Upper lobe of left lung (tissue), 6 donors: ENCODE results near the gene RAI1. TPM values are rescaled to one million over a fixed set of nuclear protein-coding genes. Genes with fewer than 3 reads are reported as not detected.

Experiments
- ATAC-seq, 2 donors: fragments of 200-7000 bp; cut with Tn5 transposase; one replicate each; pipeline ENCODE4 v1.9.1; 2022; ENCODE audit warnings: mild to moderate bottlenecking in 2 of 2, moderate library complexity in 2 of 2; ENCODE audit not compliant: low FRiP score in 2 of 2
- DNase-seq, 2 donors: peaks; one replicate each; pipeline ENCODE4 v3.0.0-alpha.2; 2019 to 2020
- H3K27ac ChIP-seq, 4 donors: fragments of 200-600 bp; sonication (generic); one replicate each; pipeline ENCODE4 v1.5.1; 2016 to 2019
- H3K27me3 ChIP-seq, 4 donors: fragments of 200-600 bp; sonication (generic); one replicate each; pipeline ENCODE4 v1.5.1; 2017 to 2019
- H3K36me3 ChIP-seq, 4 donors: fragments of 200-600 bp; sonication (generic); one replicate each; pipeline ENCODE4 v1.5.1; 2016 to 2019
- H3K4me1 ChIP-seq, 4 donors: fragments of 200-600 bp; sonication (generic); one replicate each; pipeline ENCODE4 v1.5.1; 2018 to 2019
- H3K4me3 ChIP-seq, 4 donors: fragments of 200-600 bp; sonication (generic); one replicate each; pipeline ENCODE4 v1.5.1; 2017 to 2019; ENCODE audit warnings: mild to moderate bottlenecking in 2 of 4, moderate library complexity in 1 of 4
- H3K9me3 ChIP-seq, 4 donors: fragments of 200-600 bp; sonication (generic); one replicate each; pipeline ENCODE4 v1.5.1; 2018 to 2019
- CTCF ChIP-seq, 6 experiments: fragments of 450-650 bp in 4 of 6; fragments of 200-600 bp in 2 of 6; sonication (generic) in 2 of 6; IDR thresholded peaks; one replicate each; pipeline ENCODE4 v1.5.1; 2016 to 2019; ENCODE audit warnings: antibody characterized with exemption in 6 of 6
- EP300 ChIP-seq, 4 donors: sonication (generic); formaldehyde crosslinking; IDR thresholded peaks; one replicate each; pipeline ENCODE4 v1.5.1; 2017; ENCODE audit warnings: antibody characterized with exemption in 4 of 4, control low read depth in 2 of 4
- POLR2A ChIP-seq, 4 donors: fragments of 450-650 bp; IDR thresholded peaks; one replicate each; pipeline ENCODE4 v1.5.1; 2016 to 2017; ENCODE audit warnings: antibody characterized with exemption in 4 of 4, mild to moderate bottlenecking in 2 of 4
- POLR2AphosphoS5 ChIP-seq, 2 donors: sonication (generic); formaldehyde crosslinking; IDR thresholded peaks; one replicate each; pipeline ENCODE4 v1.5.1; 2017; ENCODE audit warnings: antibody characterized with exemption in 2 of 2
- WGBS, 2 donors: methylation state at CpG; one replicate each; pipeline ENCODE4 v1.1.5; 2017 to 2018; 5-methylcytosine and 5-hydroxymethylcytosine counted together
- total RNA-seq, 6 donors: library from RNA; depleted of rRNA in 4 of 6; stranded (reverse); fragments of >200 nt in 4 of 6; gene quantifications; one replicate each; pipeline versions ENCODE4 v1.1.0 to v1.2.1, GENCODE V29; 2016 to 2021
- donor health status: DM: no; HTN: no; CAD: no; lungs with moderate emphysema.
- donor health status: DM: no; HTN: yes; CAD: no; lungs with severe emphysema.

The RAI1 gene
- total RNA-seq, 6 donors from 2014 or later: 33.8 to 76.6 (median 41.2) TPM

GRCh38 chr17:17836818-17837379, 155.6 kb downstream of the RAI1 start, which contains the start of gene SREBF1:
Gene SREBF1, minus strand, starts transcription at chr17:17836986. Its CDS starts 169 bp downstream, at chr17:17836817.
- peaks cover 54 to 85% (median 70%) of the 10 kb centered on the region in 4 donors for H3K4me1 ChIP-seq

GRCh38 chr17:17837380-17837821, 156.1 kb downstream of the RAI1 start:
- DNase-seq (peak in 1 of 2 donors; percentile 84), ATAC-seq (peak in 1 of 2 donors; percentile 46)
- WGBS, 2 donors: 26 to 45% methylated on average over 3 of the region's 3 CpGs
- no peaks in the 10 kb centered on the region for H3K36me3 ChIP-seq
- H3K9me3 ChIP-seq: no peaks in the 10 kb centered on the region
- peak overlapping the region in 3 of 4 donors; percentile 67 to 96 (median 78) for H3K4me3 ChIP-seq
- peak overlapping the region; percentile 97 to 99 (median 99) for H3K27ac ChIP-seq
- H3K27me3 ChIP-seq: no peaks in the 10 kb centered on the region
- peak in 1 of 6 experiments; percentile 7 for TF ChIP-seq CTCF (IDR thresholded peaks at IDR 0.05)
- TF ChIP-seq POLR2AphosphoS5 (IDR thresholded peaks at IDR 0.05): peak; percentile 58 to 72
- no peak for TF ChIP-seq EP300 (IDR thresholded peaks at IDR 0.05)
- peak in 1 of 4 donors; percentile 52 for TF ChIP-seq POLR2A (IDR thresholded peaks at IDR 0.05)
- H3K4me1 ChIP-seq: peaks cover 59 to 85% (median 72%) of the 10 kb centered on the region in 4 donors

More at GRCh38 chr17:17836818-17837379, 155.6 kb downstream of the RAI1 start, which contains the start of gene SREBF1:
- ATAC-seq: peak in 1 of 2 donors; percentile 70
- no peak for TF ChIP-seq POLR2AphosphoS5 (IDR thresholded peaks at IDR 0.05)
- TF ChIP-seq CTCF (IDR thresholded peaks at IDR 0.05): peak in 1 of 6 experiments; percentile 6
- no peak for TF ChIP-seq EP300 (IDR thresholded peaks at IDR 0.05)
- TF ChIP-seq POLR2A (IDR thresholded peaks at IDR 0.05): no peak
- DNase-seq: peak; percentile 80 to 92
- Histone ChIP-seq H3K27ac (peak within 1 kb of the TSS; percentile 97 to 99 (median 99)), H3K27me3 (no peaks in the 10 kb centered on the region), H3K36me3 (peaks cover 0 to 4% (median 0%) of the 10 kb centered on the region in 4 donors), H3K9me3 (no peaks in the 10 kb centered on the region), H3K4me3 (peak within 1 kb of the TSS; percentile 67 to 96 (median 77))
- 5 to 11% methylated on average over 5 to 25 of the region's 52 CpGs for WGBS, 2 donors

GRCh38 chr17:17837966-17838962, 157.0 kb downstream of the RAI1 start:
- peak in 1 of 4 donors; percentile 40 for TF ChIP-seq POLR2A (IDR thresholded peaks at IDR 0.05)
- TF ChIP-seq EP300 (IDR thresholded peaks at IDR 0.05): peak in 3 of 4 donors; percentile 33 to 83 (median 69)
- no peak for TF ChIP-seq CTCF (IDR thresholded peaks at IDR 0.05)
- TF ChIP-seq POLR2AphosphoS5 (IDR thresholded peaks at IDR 0.05): peak; percentile 39 to 69
- Histone ChIP-seq H3K36me3 (no peaks in the 10 kb centered on the region), H3K9me3 (no peaks in the 10 kb centered on the region), H3K27me3 (no peaks in the 10 kb centered on the region), H3K4me1 (peaks cover 60 to 90% (median 78%) of the 10 kb centered on the region in 4 donors), H3K4me3 (peak overlapping the region in 1 of 4 donors; percentile 8), H3K27ac (peak overlapping the region; percentile 97 to 99 (median 99))
- 57 to 60% methylated on average over 10 of the region's 11 CpGs for WGBS, 2 donors
- ATAC-seq: no peak
- peak in 1 of 2 donors; percentile 88 for DNase-seq

GRCh38 chr17:17839791-17840707, 158.8 kb downstream of the RAI1 start:
- Histone ChIP-seq H3K4me1 (peaks cover 59 to 82% (median 73%) of the 10 kb centered on the region in 4 donors), H3K4me3 (peak overlapping the region; percentile 29 to 59 (median 44)), H3K36me3 (no peaks in the 10 kb centered on the region), H3K27me3 (no peaks in the 10 kb centered on the region), H3K9me3 (no peaks in the 10 kb centered on the region), H3K27ac (peak overlapping the region; percentile 97 to 99 (median 99))
- peak; percentile 78 to 87 for ATAC-seq
- TF ChIP-seq POLR2A (IDR thresholded peaks at IDR 0.05): peak in 3 of 4 donors; percentile 77 to 97 (median 79)
- TF ChIP-seq CTCF (IDR thresholded peaks at IDR 0.05): no peak
- TF ChIP-seq POLR2AphosphoS5 (IDR thresholded peaks at IDR 0.05): peak; percentile 91 to 94
- peak in 2 of 4 donors; percentile 54 to 66 for TF ChIP-seq EP300 (IDR thresholded peaks at IDR 0.05)
- WGBS, 2 donors: 3 to 4% methylated on average over 16 to 70 of the region's 71 CpGs
- DNase-seq: peak; percentile 96 to 98
